NCI-H2171 treated with DMSO at 0.1 percent for 48 hours (cell line): ENCODE data around the gene EMID1.

Experiments
- DNase-seq: peaks from one replicate; lab custom pipeline; 2025; lab: John Stamatoyannopoulos, UW

EMID1 gene

GRCh38 chr22:29260601-29261315 is 55.1 kb downstream of the EMID1 start:
- no peak for DNase-seq

GRCh38 chr22:29263791-29264276 is 58.1 kb downstream of the EMID1 start:
- no peak for DNase-seq

GRCh38 chr22:29265305-29265704 is 59.6 kb downstream of the EMID1 start:
- DNase-seq = no peak

- no peak for DNase-seq
These were observed 60.2 kb downstream of the EMID1 start for GRCh38 chr22:29265929-29266328.

- peak; percentile 24 for DNase-seq
These were observed 61.1 kb downstream of the EMID1 start for GRCh38 chr22:29266564-29267461.

- DNase-seq = no peak
These were observed 61.8 kb downstream of the EMID1 start for GRCh38 chr22:29267462-29267857.

DNA sequence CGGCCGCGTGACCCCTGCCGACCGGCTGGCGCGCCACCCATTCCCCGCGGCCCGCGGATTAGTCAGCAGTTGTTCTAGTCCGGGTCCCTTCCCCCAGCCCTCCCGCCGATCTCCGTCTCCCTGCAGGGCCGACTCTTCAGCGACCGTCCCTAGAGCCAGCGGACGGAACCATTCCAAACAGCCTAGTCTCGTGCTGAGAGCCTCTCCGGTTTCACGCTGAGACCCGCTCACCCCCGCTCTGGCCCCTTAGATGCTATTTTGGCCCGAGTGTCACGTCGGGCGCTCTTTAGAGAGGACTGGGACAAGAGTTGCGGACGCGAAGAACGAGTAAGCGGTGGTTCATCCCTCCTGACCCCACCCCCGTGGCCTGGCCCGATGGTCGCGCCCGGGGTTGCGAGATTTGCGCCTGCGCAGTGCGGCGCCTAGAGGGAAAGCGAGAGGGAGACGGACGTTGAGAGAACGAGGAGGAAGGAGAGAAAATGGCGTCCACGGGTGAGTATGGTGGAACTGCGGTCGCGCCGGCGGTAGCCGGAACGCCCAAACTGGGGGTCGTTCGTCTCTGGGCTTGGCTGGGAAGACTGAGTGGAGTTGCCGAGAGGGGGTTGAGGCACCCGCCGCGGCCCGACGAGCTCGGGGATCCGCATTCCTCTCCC is 62.3 kb downstream of the EMID1 start, which contains the start of the genes EWSR1 and RHBDD3:
Gene EWSR1 (plus strand): TSS at position 411 of the 653 bp plus-strand sequence. CDS start 69 bp downstream, at position 480.
Gene RHBDD3 (minus strand): TSS at position 124 of the 653 bp plus-strand sequence. CDS start 2,355 bp downstream, outside the sequence.
- peak; percentile 95 for DNase-seq

DNA sequence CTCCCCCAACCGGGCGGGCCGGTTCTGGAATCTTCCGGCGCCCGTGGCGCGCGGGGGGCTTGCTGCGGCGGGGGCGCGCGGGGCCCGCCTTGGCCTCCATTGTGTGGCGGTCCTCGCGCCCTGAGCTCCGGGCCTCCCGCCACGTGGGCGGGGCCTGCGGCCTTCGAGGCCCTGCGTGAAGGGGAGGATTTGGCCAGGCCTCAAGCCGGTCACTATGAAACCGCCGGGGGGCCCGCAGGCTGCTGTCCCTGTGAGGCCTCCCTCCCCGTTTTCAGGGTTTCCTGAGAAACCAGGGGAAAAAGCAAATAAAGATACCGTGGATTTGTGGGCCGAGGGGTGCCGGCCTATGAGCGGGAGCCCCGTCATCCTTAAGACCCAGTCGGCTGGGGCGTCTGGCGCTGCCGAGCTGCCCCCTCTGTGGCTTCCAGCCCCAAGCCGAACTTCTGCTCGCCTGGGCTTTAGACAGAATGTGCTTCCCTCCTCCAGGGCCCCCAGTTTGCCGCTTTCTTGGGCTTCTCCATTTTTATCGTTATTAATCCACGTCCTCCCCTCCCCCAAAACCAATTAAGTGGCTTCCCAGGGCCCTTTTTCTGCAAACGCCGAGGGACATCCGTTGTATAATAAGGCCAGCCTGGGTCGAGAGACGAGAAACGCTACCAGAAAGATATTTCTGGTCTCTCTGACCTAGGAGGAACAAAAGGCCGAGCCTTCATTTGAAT is 63.0 kb downstream of the EMID1 start:
- DNase-seq = peak; percentile 64

- DNase-seq = peak; percentile 24
These were observed 63.5 kb downstream of the EMID1 start for GRCh38 chr22:29269230-29269604.

DNA sequence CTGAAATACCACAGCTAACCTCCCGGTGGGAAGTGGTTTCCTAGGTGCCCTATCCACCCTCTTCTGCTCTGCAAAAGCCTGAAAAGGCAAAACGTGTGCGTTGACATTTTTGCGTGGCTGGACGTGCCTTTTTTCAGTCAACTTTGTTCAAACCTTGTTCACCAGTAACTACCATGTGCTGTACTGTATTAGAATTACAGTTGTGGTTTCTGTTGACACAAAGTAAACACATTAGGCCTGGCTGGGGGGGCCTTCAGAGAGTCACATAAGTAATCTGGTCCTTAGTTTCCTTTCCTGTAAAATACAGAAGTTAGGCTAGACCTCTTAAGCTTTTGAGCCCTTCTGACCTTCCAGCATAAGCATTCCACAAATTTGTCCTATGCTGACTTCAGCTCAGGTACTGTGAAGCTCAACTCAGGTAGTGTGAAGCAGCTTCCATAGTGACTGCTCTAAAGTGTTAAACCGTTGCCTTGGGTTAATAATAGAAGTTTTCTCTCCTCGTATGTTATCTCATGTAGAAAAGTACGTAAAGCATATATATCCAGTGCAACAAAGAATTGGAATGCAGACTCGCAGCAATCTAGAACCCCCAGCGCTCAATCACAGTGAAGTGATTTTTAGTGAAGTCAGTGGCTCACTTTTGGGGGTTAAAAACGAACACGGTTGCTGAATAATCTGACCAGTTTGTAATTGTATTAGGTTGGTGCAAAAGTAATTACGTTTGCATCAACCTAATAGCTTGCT is 64.2 kb downstream of the EMID1 start:
- DNase-seq = no peak

GRCh38 chr22:29270475-29271271 is 65.0 kb downstream of the EMID1 start:
- no peak for DNase-seq

DNA sequence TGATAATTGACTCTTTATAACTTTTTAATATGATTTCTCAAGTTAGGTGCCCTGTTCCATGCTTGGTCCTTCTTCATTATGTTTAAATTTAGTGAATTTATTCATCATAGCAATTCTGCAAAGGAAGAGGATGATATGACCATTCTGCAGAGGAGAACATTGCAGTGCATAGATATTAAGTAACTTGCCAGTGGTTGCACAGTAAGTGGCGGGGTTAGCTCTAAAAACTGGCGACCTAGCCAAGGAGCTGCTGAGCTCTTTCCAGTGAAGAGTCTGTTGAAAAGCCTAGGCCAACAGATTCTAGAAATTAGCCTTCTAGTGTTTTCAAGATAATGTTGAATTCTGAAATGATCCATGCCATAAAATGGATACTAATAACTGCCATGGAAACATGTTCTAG is 66.9 kb downstream of the EMID1 start:
- DNase-seq = no peak

GRCh38 chr22:29275167-29275566 is 69.5 kb downstream of the EMID1 start:
- no peak for DNase-seq

DNA sequence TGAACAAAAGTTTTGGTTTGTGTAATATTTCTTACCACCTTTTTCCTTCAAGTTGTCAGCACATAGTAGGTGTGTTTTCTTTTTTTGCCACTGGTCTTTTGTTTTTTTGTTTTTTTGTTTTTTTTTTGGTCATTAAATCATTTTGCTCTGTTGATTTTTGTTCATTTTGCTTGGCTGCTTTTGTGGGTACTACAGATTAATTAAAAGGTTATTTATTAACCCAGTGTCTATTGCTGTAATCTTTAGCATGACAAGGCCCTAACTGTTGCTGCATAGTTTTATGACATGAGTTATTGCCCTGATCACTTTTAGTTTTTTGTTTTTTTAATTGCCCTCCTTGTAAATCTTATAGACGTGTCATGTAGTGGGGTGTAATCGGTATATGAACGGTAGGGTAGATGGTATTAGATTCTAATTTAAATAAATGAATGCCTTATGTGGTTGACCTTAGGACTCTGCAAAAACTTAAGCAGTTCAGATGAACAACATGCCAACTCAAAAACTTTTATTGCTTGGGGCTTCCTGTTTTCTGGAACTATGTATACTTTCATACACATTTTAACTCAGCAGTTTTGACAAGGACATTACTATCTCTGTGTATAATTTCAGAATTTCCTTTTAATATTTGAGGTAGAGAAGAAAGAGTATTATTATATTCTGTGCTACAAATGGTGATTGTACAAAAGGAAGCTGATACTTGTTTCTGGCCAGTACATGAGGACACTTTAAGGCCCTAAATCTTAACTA is 70.3 kb downstream of the EMID1 start:
- DNase-seq = no peak

GRCh38 chr22:29277927-29278326 is 72.2 kb downstream of the EMID1 start:
- DNase-seq = no peak

GRCh38 chr22:29284196-29284595 is 78.5 kb downstream of the EMID1 start:
- DNase-seq = no peak

- no peak for DNase-seq
These were observed 83.1 kb downstream of the EMID1 start for GRCh38 chr22:29288837-29289236.

- DNase-seq = no peak
These were observed 84.4 kb downstream of the EMID1 start for GRCh38 chr22:29290061-29290460.

DNA sequence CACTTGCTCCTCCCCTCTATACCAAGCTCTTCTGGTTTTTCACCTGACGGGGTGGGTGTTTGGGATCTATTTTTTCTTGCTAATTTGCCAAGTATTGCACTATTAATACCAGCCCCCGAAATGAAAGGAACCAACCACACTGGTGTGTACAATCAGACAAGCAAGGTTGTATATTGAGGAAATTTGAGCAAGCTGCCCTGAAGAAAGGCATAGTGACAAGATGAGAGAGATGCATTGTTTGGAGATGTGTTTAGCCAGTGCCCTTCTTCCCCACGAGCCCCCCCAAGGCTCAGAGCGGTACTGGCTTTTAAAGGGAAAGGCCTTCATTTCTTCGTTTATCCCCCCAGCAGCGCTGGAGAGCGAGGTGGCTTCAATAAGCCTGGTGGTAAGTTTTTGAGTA is 85.5 kb downstream of the EMID1 start:
- DNase-seq = no peak
